ENCODE data around the gene PSG3. TPM values are rescaled to one million over a fixed set of nuclear protein-coding genes. Genes with fewer than 3 reads are reported as not detected.

PSG3 gene
- total and polyA plus RNA-seq, 2 experiments from 2014 or later, result not detected

Other genes with a start within 250 kb of the PSG3 start
- not detected in 2 replicates for gene CEACAM1, start 212.0 kb downstream of the PSG3 start, total RNA-seq
- not detected in 2 replicates for gene CEACAM1, start 212.0 kb downstream of the PSG3 start, polyA plus RNA-seq
- gene CEACAM8, start 145.6 kb downstream of the PSG3 start, total RNA-seq, result not detected in 2 replicates
- gene CEACAM8, start 145.6 kb downstream of the PSG3 start, polyA plus RNA-seq, result 0.19 and 0.46 TPM in 2 replicates
- gene PSG8, start 25.2 kb upstream of the PSG3 start, total RNA-seq, result not detected in 2 replicates
- not detected in 2 replicates for gene PSG8, start 25.2 kb upstream of the PSG3 start, polyA plus RNA-seq
- not detected in 2 replicates for gene PSG1, start 139.2 kb upstream of the PSG3 start, total RNA-seq
- not detected in 2 replicates for gene PSG1, start 139.2 kb upstream of the PSG3 start, polyA plus RNA-seq
- gene PSG6, start 177.4 kb upstream of the PSG3 start, total RNA-seq, result not detected in 2 replicates
- not detected in 2 replicates for gene PSG6, start 177.4 kb upstream of the PSG3 start, polyA plus RNA-seq
- not detected in 2 replicates for gene PSG7, start 196.7 kb upstream of the PSG3 start, total RNA-seq
- gene PSG7, start 196.7 kb upstream of the PSG3 start, polyA plus RNA-seq, result not detected in 2 replicates

Measured in cardiac muscle cell (in vitro differentiated cells and primary cell).